Measurements from ENCODE around the gene VIL1. TPM values are rescaled to one million over a fixed set of nuclear protein-coding genes. Genes with fewer than 3 reads are reported as not detected.

Gene VIL1
- total RNA-seq: not detected

DNA sequence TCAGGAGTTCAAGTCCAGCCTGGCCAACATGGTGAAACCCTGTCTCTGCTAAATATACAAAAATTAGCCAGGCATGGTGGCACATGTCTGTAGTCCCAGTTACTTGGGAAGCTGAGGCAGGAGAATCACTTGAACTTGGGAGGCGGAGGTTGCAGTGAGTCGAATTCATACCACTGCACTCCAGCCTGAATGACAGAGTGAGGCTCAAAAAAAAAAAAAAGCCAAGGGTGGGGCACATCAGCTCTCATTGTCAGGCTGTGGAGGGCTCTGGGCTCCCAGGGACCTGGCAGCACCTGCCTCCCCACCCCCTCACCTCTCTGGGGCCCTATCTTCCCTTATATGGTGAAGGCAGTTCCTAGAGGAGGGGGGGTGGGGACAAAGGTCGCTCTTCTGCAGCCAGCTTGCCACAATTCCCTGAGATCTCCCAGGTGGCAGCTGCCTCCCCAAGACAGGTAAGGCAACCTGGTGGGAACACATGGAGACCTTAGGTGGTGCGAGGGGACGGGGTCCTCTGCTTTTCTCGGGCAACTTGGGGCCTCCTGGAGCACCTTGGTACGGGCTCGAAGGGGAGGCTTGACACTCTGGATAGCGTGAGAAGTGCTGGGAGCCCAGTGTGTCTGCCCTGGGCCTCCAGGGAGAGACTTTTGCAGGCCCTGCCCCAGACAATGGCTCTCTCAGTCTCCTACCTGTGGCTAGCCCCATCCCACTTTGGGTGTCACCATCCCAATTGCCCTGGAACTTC is at the start of gene VIL1:
Gene VIL1, plus strand, starts transcription at position 407 of the 742 bp plus-strand sequence. CDS start 4,656 bp downstream, outside the sequence.
- H3K9me3 Mint-ChIP-seq: no peaks in the 10 kb centered on the region
- no peaks in the 10 kb centered on the region for H3K4me1 Mint-ChIP-seq (ENCODE audit: low read depth)
- H3K4me3 Mint-ChIP-seq: no peak within 1 kb of the TSS
- H3K36me3 Mint-ChIP-seq (ENCODE audit: low read depth): no peaks in the 10 kb centered on the region
- H3K27me3 Mint-ChIP-seq (ENCODE audit: low read depth): no peaks in the 10 kb centered on the region
- CTCF ChIA-PET: no interaction called here
- intact Hi-C loops (cut with micrococcal nuclease): no loop called here
- no peak for DNase-seq
- no peak within 1 kb of the TSS for H3K27ac Mint-ChIP-seq

- Mint-ChIP-seq H3K4me1 (ENCODE audit: low read depth) (peaks cover 13% of the 10 kb centered on the region), H3K27ac (no peak overlapping the region), H3K9me3 (no peaks in the 10 kb centered on the region), H3K4me3 (no peak overlapping the region), H3K36me3 (ENCODE audit: low read depth) (no peaks in the 10 kb centered on the region), H3K27me3 (ENCODE audit: low read depth) (no peaks in the 10 kb centered on the region)
- CTCF ChIA-PET: interaction anchor here (1.5 kb wide), 1 partner anchor 26 kb away, joined by 3 read pairs; no protein-coding TSS in a partner anchor
- intact Hi-C loops (cut with micrococcal nuclease): loop anchor here (5.0 kb wide), 2 partner anchors 52 to 77 kb away; partner anchors contain the start of gene TMBIM1
- DNase-seq: no peak
Measured at GRCh38 chr2:218369330-218369729, 49.6 kb upstream of the VIL1 start.

DNA sequence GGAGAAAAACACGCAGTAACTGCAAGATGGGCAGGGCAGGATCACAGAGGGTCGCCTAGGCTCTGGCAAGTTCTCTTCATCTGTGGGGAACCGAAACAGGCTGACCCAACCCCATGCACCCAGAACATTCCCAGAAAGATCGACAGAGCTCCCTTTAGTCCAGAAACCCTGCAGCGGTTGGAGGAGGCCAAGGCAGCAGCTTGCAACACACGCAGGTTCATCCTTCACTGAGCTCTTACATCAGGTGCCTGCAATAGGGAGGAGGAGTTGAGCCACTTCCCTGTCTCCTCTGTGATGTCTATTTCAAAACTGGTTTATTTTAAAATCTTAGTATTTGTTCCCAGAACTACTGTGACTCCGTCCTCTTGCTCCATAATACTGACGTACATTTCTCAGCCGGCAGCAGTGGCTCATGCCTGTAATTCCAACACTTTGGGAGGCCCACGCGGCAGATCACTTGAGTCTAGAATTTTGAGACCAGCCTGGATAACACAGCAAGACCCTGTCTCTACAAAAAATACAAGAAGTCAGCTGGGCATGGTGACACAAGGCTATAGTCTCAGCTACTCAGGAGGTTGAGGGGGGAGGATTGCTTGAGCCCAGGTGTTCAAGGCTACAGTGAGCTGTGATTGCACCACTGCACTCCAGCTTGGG is 48.4 kb upstream of the VIL1 start:
- Mint-ChIP-seq H3K36me3 (ENCODE audit: low read depth) (no peaks in the 10 kb centered on the region), H3K27me3 (ENCODE audit: low read depth) (no peaks in the 10 kb centered on the region), H3K4me1 (ENCODE audit: low read depth) (peaks cover 13% of the 10 kb centered on the region), H3K27ac (no peak overlapping the region), H3K4me3 (no peak overlapping the region), H3K9me3 (no peaks in the 10 kb centered on the region)
- intact Hi-C loops (cut with micrococcal nuclease): no loop called here
- no peak for DNase-seq
- CTCF ChIA-PET: interaction anchor here (0.7 to 1.5 kb wide), 2 partner anchors 25 to 68 kb away, joined by 3 read pairs; no protein-coding TSS in a partner anchor

GRCh38 chr2:218371983-218372350 is 47.0 kb upstream of the VIL1 start:
- Mint-ChIP-seq H3K9me3 (no peaks in the 10 kb centered on the region), H3K4me1 (ENCODE audit: low read depth) (peaks cover 13% of the 10 kb centered on the region), H3K36me3 (ENCODE audit: low read depth) (no peaks in the 10 kb centered on the region), H3K27me3 (ENCODE audit: low read depth) (no peaks in the 10 kb centered on the region), H3K4me3 (no peak overlapping the region), H3K27ac (no peak overlapping the region)
- DNase-seq: no peak
- CTCF ChIA-PET: no interaction called here
- intact Hi-C loops (cut with micrococcal nuclease): no loop called here

- DNase-seq: no peak
- Mint-ChIP-seq H3K4me3 (no peak overlapping the region), H3K27me3 (ENCODE audit: low read depth) (no peaks in the 10 kb centered on the region), H3K9me3 (no peaks in the 10 kb centered on the region), H3K4me1 (ENCODE audit: low read depth) (no peaks in the 10 kb centered on the region), H3K27ac (no peak overlapping the region), H3K36me3 (ENCODE audit: low read depth) (no peaks in the 10 kb centered on the region)
- CTCF ChIA-PET: no interaction called here
- intact Hi-C loops (cut with micrococcal nuclease): no loop called here
Measured at GRCh38 chr2:218374795-218375194, 44.1 kb upstream of the VIL1 start.

DNA sequence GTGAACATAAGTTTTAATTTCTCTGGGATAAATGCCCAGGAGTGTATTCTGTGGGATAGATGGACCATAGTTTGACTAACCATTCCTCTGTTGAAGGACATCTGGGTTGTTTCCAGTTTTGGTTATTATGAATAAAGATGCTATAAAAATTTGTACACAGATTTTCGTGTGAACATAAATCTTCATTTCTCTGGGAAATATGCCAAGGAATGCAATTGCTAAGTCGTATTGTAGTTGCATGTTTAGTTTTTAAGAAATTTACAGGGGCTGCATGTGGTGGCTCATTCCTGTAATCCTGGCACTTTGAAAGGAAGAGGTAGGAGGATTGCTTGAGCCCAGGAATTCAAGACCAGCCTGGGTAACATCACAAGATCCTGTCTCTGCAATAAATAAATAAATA is 43.7 kb upstream of the VIL1 start:
- no peak for DNase-seq
- intact Hi-C loops (cut with micrococcal nuclease): no loop called here
- no peaks in the 10 kb centered on the region for H3K36me3 Mint-ChIP-seq (ENCODE audit: low read depth)
- H3K4me1 Mint-ChIP-seq (ENCODE audit: low read depth): no peaks in the 10 kb centered on the region
- H3K27me3 Mint-ChIP-seq (ENCODE audit: low read depth): no peaks in the 10 kb centered on the region
- no peaks in the 10 kb centered on the region for H3K9me3 Mint-ChIP-seq
- CTCF ChIA-PET: no interaction called here
- no peak overlapping the region for H3K4me3 Mint-ChIP-seq
- H3K27ac Mint-ChIP-seq: no peak overlapping the region

DNA sequence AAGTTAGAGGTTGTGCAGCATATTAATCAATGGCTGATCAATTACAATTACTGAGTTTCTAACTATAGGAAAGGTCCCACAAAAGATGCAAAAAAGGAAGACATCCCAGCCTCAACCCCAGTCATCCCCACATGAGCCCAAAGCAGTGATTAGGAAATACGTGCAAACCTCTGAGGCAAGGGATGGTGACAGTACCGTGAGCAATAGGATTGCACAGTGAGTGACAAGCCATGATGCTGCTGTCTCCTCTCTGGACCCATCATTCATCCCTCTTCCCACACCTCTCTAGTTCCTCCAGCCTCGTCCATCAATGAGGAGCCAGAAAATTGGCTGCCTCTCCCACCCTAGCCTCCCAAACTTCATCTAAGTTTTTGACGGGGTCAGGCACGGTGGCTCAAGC is 40.9 kb upstream of the VIL1 start:
- Mint-ChIP-seq H3K27ac (no peak overlapping the region), H3K9me3 (no peaks in the 10 kb centered on the region), H3K4me1 (ENCODE audit: low read depth) (no peaks in the 10 kb centered on the region), H3K36me3 (ENCODE audit: low read depth) (no peaks in the 10 kb centered on the region), H3K27me3 (ENCODE audit: low read depth) (no peaks in the 10 kb centered on the region), H3K4me3 (no peak overlapping the region)
- no peak for DNase-seq
- CTCF ChIA-PET: no interaction called here
- intact Hi-C loops (cut with micrococcal nuclease): no loop called here

DNA sequence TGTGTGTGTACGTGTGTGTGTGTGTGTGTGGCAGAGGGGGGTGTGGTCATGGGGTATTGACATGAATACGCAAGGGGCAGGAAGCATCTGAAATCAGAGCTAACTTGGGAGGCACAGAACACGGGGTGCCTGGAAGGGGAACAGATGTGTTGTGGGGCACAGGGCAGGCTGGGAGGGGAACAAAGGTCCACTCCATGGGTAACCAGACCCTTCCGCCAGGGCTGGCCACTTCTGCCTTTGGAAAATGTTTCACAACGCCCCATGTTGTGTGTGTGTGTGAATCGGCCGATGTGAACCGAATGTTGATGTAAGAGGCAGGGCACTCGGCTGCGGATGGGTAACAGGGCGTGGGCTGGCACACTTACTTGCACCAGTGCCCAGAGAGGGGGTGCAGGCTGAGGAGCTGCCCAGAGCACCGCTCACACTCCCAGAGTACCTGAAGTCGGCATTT is 37.0 kb upstream of the VIL1 start, which contains the start of gene SLC11A1:
Gene SLC11A1, plus strand, starts transcription at position 358 of the 451 bp plus-strand sequence. CDS start 96 bp downstream, outside the sequence.
- DNase-seq: no peak
- CTCF ChIA-PET: interaction anchor here (1.2 kb wide), 1 partner anchor 24 kb away, joined by 4 read pairs; no protein-coding TSS in a partner anchor
- Mint-ChIP-seq H3K4me1 (ENCODE audit: low read depth) (no peaks in the 10 kb centered on the region), H3K4me3 (no peak within 1 kb of the TSS), H3K27me3 (ENCODE audit: low read depth) (no peaks in the 10 kb centered on the region), H3K27ac (no peak within 1 kb of the TSS), H3K9me3 (no peaks in the 10 kb centered on the region), H3K36me3 (ENCODE audit: low read depth) (no peaks in the 10 kb centered on the region)
- intact Hi-C loops (cut with micrococcal nuclease): no loop called here

DNA sequence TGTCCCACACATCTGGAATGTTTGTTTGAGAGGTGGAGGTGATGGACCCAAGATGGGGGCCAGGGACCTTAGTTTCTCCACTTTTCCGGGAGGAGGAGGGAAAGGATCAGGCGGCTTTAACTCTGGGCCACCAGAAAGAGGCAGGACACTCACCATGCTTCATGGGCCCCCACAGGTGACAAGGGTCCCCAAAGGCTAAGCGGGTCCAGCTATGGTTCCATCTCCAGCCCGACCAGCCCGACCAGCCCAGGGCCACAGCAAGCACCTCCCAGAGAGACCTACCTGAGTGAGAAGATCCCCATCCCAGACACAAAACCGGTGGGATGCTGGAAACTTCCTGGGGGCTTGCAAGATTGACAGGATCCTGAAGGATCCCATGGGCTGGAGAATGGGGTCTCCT is 36.1 kb upstream of the VIL1 start:
- no peak overlapping the region for H3K27ac Mint-ChIP-seq

GRCh38 chr2:218383892-218384519 is 34.9 kb upstream of the VIL1 start:
- Mint-ChIP-seq H3K4me3 (no peak overlapping the region), H3K4me1 (ENCODE audit: low read depth) (peaks cover 5% of the 10 kb centered on the region), H3K36me3 (ENCODE audit: low read depth) (no peaks in the 10 kb centered on the region), H3K9me3 (no peaks in the 10 kb centered on the region), H3K27me3 (ENCODE audit: low read depth) (no peaks in the 10 kb centered on the region), H3K27ac (no peak overlapping the region)
- no peak for DNase-seq
- CTCF ChIA-PET: no interaction called here
- intact Hi-C loops (cut with micrococcal nuclease): no loop called here

More for the DNA sequence above, 36.1 kb upstream of the VIL1 start:
- H3K4me3 Mint-ChIP-seq: no peak overlapping the region
- CTCF ChIA-PET: no interaction called here
- no peaks in the 10 kb centered on the region for H3K27me3 Mint-ChIP-seq (ENCODE audit: low read depth)
- no peaks in the 10 kb centered on the region for H3K9me3 Mint-ChIP-seq
- intact Hi-C loops (cut with micrococcal nuclease): no loop called here
- H3K4me1 Mint-ChIP-seq (ENCODE audit: low read depth): peaks cover 5% of the 10 kb centered on the region
- no peak for DNase-seq
- H3K36me3 Mint-ChIP-seq (ENCODE audit: low read depth): no peaks in the 10 kb centered on the region

- CTCF ChIA-PET: interaction anchor here (0.8 kb wide), 1 partner anchor 65 kb away, joined by 4 read pairs; no protein-coding TSS in a partner anchor
- Mint-ChIP-seq H3K4me3 (no peak overlapping the region), H3K4me1 (ENCODE audit: low read depth) (peaks cover 5% of the 10 kb centered on the region), H3K36me3 (ENCODE audit: low read depth) (no peaks in the 10 kb centered on the region), H3K27ac (no peak overlapping the region), H3K27me3 (ENCODE audit: low read depth) (no peaks in the 10 kb centered on the region), H3K9me3 (no peaks in the 10 kb centered on the region)
- intact Hi-C loops (cut with micrococcal nuclease): no loop called here
- no peak for DNase-seq
Measured at GRCh38 chr2:218384975-218385374, 33.9 kb upstream of the VIL1 start.

- H3K27ac Mint-ChIP-seq: no peak overlapping the region
- CTCF ChIA-PET: interaction anchor here (0.9 to 1.3 kb wide), 2 partner anchors 10 to 85 kb away, joined by 3 read pairs; no protein-coding TSS in a partner anchor
Measured at GRCh38 chr2:218386505-218387368, 32.2 kb upstream of the VIL1 start.

More at GRCh38 chr2:218386505-218387368, 32.2 kb upstream of the VIL1 start:
- Mint-ChIP-seq H3K4me3 (peak overlapping the region; percentile 38), H3K4me1 (ENCODE audit: low read depth) (peaks cover 5% of the 10 kb centered on the region), H3K36me3 (ENCODE audit: low read depth) (no peaks in the 10 kb centered on the region), H3K27me3 (ENCODE audit: low read depth) (no peaks in the 10 kb centered on the region), H3K9me3 (no peaks in the 10 kb centered on the region)
- intact Hi-C loops (cut with micrococcal nuclease): no loop called here
- no peak for DNase-seq

All from activated naive CD4-positive, alpha-beta T cell treated with anti-CD3 and anti-CD28 coated beads for 36 hours (primary cell).